Choroid plexus epithelial cell (primary cell): ENCODE results near the gene PXK.

Experiments used
- DNase-seq: peaks from one replicate; pipeline ENCODE4 v3.0.0-alpha.2; 2010; ENCODE audit warnings: low read depth
- H3K4me3 ChIP-seq: 2 replicates; pipeline ENCODE4 v1.5.1; 2011; ENCODE audit warnings: low read depth, mild to moderate bottlenecking, control low read depth, low read length, moderate library complexity
- TF ChIP-seq, protein P1 (sequence below): conservative IDR thresholded peaks from 2 replicates; pipeline ENCODE4 v1.5.1; 2011; ENCODE audit warnings: low read depth, mild to moderate bottlenecking, control low read depth, inconsistent platforms, low read length, moderate library complexity

The PXK gene

DNA sequence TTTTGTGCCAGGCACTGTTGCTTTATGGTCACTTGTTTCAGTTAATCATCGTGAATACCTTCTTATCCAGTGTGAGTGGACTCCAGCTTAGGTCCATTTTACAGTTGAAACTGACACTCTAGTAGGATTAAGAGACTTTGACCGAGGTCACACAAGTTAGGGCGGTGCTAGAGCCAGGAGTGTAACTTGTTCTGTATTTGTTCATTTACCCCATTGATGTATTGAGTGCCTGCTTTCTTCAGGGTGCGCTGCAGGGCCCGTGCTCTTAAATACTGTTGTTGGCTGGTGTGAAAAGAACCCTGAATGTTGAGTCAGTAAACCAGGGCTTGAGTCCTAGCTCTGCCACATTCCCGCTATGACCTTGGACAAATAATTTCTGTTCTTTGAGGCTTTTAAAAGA, 85.5 kb downstream of the PXK start:
- no peak for DNase-seq
- no peak overlapping the region for H3K4me3 ChIP-seq
- TF ChIP-seq, protein P1, sequence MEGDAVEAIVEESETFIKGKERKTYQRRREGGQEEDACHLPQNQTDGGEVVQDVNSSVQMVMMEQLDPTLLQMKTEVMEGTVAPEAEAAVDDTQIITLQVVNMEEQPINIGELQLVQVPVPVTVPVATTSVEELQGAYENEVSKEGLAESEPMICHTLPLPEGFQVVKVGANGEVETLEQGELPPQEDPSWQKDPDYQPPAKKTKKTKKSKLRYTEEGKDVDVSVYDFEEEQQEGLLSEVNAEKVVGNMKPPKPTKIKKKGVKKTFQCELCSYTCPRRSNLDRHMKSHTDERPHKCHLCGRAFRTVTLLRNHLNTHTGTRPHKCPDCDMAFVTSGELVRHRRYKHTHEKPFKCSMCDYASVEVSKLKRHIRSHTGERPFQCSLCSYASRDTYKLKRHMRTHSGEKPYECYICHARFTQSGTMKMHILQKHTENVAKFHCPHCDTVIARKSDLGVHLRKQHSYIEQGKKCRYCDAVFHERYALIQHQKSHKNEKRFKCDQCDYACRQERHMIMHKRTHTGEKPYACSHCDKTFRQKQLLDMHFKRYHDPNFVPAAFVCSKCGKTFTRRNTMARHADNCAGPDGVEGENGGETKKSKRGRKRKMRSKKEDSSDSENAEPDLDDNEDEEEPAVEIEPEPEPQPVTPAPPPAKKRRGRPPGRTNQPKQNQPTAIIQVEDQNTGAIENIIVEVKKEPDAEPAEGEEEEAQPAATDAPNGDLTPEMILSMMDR: no peak

GRCh38 chr3:58419780-58420507, 87.3 kb downstream of the PXK start:
- TF ChIP-seq, protein P1: no peak
- no peak overlapping the region for H3K4me3 ChIP-seq
- no peak for DNase-seq

DNA sequence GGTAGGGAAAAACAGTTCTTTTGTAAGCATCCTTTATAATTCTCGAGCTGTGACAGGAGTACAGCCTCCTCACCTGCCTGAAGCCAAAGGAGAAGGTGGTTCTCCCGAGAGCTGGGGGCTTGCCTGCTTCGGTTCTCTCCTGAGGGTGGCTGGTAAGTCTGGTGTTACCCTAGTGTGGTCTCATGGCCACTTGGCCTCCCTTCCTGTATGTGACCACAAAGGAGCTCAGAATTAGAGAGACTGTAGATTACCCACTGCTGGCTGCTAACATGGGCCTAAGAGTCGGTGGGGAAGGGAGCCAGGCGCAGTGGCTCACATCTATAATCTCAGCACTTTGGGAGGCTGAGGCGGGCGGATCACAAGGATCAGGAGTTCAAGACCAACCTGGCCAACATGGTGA, 88.3 kb downstream of the PXK start:
- H3K4me3 ChIP-seq: no peak overlapping the region
- TF ChIP-seq, protein P1: no peak
- DNase-seq: no peak

DNA sequence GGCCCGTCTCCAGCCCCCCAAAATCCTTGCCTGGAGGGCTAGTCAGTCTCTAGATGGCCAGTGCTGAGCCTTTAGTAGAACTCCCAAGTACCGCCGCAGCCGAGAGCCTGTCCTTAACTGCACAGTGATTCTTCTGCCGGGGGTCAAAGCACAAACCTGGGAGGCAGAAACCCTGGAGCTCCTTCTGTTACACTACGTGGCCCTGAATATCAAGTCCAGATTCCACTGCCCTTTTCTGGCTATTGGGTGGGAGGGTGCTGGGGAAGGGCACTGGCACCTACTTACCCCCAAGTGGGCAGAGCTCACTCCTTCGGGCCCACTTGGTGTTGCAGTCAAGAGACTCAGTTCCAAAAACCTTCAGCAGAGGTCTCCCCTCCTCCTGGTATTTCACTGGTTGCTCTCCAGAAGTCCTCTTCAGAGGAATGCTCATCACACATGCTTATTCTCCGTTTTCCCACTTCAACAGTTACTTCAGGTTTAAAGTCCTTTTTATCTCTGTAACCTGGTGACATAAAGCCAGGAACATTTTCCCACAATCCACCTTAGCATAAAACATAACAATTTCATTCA, 90.1 kb downstream of the PXK start:
- DNase-seq: peak; percentile 74
- H3K4me3 ChIP-seq: no peak overlapping the region
- TF ChIP-seq, protein P1: peak; percentile 65

DNA sequence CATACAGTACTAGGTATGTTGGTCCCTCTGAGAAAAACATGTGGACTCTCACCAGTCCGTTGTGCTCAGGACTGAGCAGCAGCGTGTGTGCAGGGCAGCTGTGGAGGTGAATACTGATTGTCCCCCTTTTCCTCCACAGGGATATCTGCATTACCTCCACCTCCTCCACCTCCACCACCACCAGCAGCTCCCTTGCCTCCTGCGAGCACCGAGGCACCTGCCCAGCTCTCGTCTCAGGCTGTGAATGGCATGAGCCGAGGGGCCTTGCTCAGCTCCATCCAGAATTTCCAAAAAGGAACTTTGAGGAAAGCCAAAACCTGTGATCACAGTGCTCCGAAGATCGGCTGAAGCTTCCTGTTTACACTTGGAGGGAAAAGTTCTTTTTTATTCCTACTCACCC, 91.9 kb downstream of the PXK start:
- no peak overlapping the region for H3K4me3 ChIP-seq
- no peak for DNase-seq
- TF ChIP-seq, protein P1: no peak

- TF ChIP-seq, protein P1: no peak
- no peak for DNase-seq
- no peak overlapping the region for H3K4me3 ChIP-seq
Measured at GRCh38 chr3:58425782-58426181, 93.1 kb downstream of the PXK start.
